ENCODE results near the gene GALNT2.

GALNT2 gene

DNA sequence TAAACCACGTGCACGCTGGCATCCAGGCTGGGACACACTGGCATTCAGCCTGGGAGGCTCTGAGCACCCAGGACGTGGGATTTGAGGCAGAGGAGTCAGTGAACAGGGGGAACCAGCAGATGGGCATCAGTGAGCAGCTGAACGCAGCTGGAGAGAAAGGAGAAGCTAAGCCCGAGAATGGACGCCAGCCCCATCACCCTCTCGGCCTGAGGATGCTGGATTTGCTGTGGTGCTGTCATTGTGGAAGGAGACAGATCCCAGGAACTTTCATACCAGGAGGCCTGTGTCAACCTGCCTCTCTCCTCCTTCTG lies 226.3 kb downstream of the GALNT2 start:
- H3K4me2 ChIP-seq (ENCODE audit: low read depth, low read length, poor library complexity, severe bottlenecking): no peak overlapping the region
- no peaks in the 10 kb centered on the region for H3K79me2 ChIP-seq (ENCODE audit: insufficient read depth, low read length)
- H3K9me3 ChIP-seq (ENCODE audit: insufficient read depth, low read length): no peaks in the 10 kb centered on the region
- H3K4me3 ChIP-seq (ENCODE audit: insufficient read depth, low read length, poor library complexity, severe bottlenecking): no peak overlapping the region
- no peaks in the 10 kb centered on the region for H3F3A ChIP-seq (ENCODE audit: insufficient read depth)
- H3K27me3 ChIP-seq (ENCODE audit: low read length): no peaks in the 10 kb centered on the region
- TF ChIP-seq, protein P1, sequence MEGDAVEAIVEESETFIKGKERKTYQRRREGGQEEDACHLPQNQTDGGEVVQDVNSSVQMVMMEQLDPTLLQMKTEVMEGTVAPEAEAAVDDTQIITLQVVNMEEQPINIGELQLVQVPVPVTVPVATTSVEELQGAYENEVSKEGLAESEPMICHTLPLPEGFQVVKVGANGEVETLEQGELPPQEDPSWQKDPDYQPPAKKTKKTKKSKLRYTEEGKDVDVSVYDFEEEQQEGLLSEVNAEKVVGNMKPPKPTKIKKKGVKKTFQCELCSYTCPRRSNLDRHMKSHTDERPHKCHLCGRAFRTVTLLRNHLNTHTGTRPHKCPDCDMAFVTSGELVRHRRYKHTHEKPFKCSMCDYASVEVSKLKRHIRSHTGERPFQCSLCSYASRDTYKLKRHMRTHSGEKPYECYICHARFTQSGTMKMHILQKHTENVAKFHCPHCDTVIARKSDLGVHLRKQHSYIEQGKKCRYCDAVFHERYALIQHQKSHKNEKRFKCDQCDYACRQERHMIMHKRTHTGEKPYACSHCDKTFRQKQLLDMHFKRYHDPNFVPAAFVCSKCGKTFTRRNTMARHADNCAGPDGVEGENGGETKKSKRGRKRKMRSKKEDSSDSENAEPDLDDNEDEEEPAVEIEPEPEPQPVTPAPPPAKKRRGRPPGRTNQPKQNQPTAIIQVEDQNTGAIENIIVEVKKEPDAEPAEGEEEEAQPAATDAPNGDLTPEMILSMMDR (IDR thresholded peaks at IDR 0.05; ENCODE audit: insufficient read depth, low read length, poor library complexity, severe bottlenecking): no peak
- no peak for TF ChIP-seq EZH2phosphoT487 (conservative IDR thresholded peaks at IDR 0.05; ENCODE audit: low read length)
- no peak overlapping the region for H2AFZ ChIP-seq (ENCODE audit: low read depth, low read length, severe bottlenecking)
- H3K36me3 ChIP-seq (ENCODE audit: low read length): no peaks in the 10 kb centered on the region
- H3K27ac ChIP-seq (ENCODE audit: low read depth, low read length): no peak overlapping the region
- no peaks in the 10 kb centered on the region for H3K9me2 ChIP-seq (replicated peaks; ENCODE audit: insufficient read depth, low read length)
- no peaks in the 10 kb centered on the region for H4K20me1 ChIP-seq (ENCODE audit: low read depth, low read length)
- H3K9ac ChIP-seq (ENCODE audit: low read length): no peak overlapping the region

DNA sequence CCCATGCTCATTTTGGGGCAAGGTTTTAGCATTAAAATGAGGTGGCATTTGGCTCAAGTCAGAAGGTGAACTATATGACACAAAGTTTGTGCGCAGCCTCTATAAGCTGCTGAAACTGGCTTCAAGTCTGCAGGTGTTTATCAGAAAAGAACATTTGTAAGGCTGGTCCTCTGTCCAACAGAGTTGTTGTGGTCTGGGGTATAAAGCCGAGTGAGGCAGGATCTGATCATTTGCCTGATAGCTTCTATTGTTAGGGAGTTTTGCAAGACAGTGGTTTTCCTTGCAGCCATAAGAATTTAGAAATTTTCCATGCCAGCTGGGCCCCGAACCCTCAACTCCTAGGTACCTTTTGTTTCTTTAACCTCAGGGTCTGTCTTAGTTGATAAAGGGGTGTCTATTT lies 228.3 kb downstream of the GALNT2 start:
- H3K79me2 ChIP-seq (ENCODE audit: insufficient read depth, low read length): no peaks in the 10 kb centered on the region
- no peak overlapping the region for H2AFZ ChIP-seq (ENCODE audit: low read depth, low read length, severe bottlenecking)
- no peaks in the 10 kb centered on the region for H3K27me3 ChIP-seq (ENCODE audit: low read length)
- H3K9me2 ChIP-seq (replicated peaks; ENCODE audit: insufficient read depth, low read length): no peaks in the 10 kb centered on the region
- H4K20me1 ChIP-seq (ENCODE audit: low read depth, low read length): no peaks in the 10 kb centered on the region
- no peaks in the 10 kb centered on the region for H3K36me3 ChIP-seq (ENCODE audit: low read length)
- H3K9ac ChIP-seq (ENCODE audit: low read length): no peak overlapping the region
- H3K27ac ChIP-seq (ENCODE audit: low read depth, low read length): no peak overlapping the region
- H3K9me3 ChIP-seq (ENCODE audit: insufficient read depth, low read length): no peaks in the 10 kb centered on the region
- no peaks in the 10 kb centered on the region for H3F3A ChIP-seq (ENCODE audit: insufficient read depth)
- H3K4me2 ChIP-seq (ENCODE audit: low read depth, low read length, poor library complexity, severe bottlenecking): no peak overlapping the region
- no peak for TF ChIP-seq EZH2phosphoT487 (conservative IDR thresholded peaks at IDR 0.05; ENCODE audit: low read length)
- TF ChIP-seq, protein P1 (IDR thresholded peaks at IDR 0.05; ENCODE audit: insufficient read depth, low read length, poor library complexity, severe bottlenecking): no peak
- H3K4me3 ChIP-seq (ENCODE audit: insufficient read depth, low read length, poor library complexity, severe bottlenecking): no peak overlapping the region

DNA sequence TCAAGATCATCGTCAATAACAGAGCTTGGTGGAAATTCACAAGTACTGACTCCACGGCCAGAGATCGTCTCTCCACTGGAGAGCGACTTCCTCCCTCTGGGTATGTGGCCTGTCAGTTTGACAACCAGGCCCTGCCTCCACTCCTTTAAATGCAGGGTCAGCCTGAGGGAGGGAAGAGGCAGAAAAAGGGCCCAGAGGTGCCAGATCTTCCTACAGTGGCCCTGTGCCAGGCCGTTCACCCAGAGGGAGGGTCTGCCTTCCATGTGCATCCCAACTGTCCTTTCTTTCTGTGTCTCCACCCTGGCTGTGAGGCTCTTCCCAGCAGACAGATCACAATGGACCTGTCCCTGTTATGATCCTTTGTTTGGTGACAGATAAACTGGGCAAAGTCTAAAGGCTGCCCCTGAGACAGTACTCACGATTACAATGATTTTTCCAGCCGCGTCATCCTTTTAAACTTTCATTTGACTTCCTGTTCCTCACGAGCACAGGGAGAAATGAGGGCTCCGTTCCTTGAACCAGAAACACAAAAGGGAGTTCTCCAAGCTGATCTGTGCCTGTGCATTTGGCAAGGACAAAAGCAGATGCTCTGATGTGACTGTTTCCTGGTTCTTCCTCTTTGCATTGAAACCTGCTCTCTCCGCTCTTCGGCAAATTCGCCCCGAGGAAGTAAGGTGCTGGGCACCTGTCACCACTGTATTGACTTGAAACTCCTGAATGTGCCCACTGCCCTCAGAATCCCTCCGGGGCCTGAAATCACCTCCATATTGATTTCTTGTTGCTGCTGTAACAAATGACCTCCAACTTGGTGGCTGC lies 232.4 kb downstream of the GALNT2 start:
- Histone ChIP-seq H3K27ac (ENCODE audit: low read depth, low read length) (no peak overlapping the region), H3K4me2 (ENCODE audit: low read depth, low read length, poor library complexity, severe bottlenecking) (no peak overlapping the region), H3K36me3 (ENCODE audit: low read length) (no peaks in the 10 kb centered on the region), H3F3A (ENCODE audit: insufficient read depth) (no peaks in the 10 kb centered on the region), H3K9ac (ENCODE audit: low read length) (no peak overlapping the region), H3K4me3 (ENCODE audit: insufficient read depth, low read length, poor library complexity, severe bottlenecking) (no peak overlapping the region), H2AFZ (ENCODE audit: low read depth, low read length, severe bottlenecking) (no peak overlapping the region), H3K9me2 (replicated peaks; ENCODE audit: insufficient read depth, low read length) (no peaks in the 10 kb centered on the region), H3K9me3 (ENCODE audit: insufficient read depth, low read length) (no peaks in the 10 kb centered on the region), H3K27me3 (ENCODE audit: low read length) (no peaks in the 10 kb centered on the region), H3K79me2 (ENCODE audit: insufficient read depth, low read length) (no peaks in the 10 kb centered on the region), H4K20me1 (ENCODE audit: low read depth, low read length) (no peaks in the 10 kb centered on the region)
- TF ChIP-seq, protein P1 (IDR thresholded peaks at IDR 0.05; ENCODE audit: insufficient read depth, low read length, poor library complexity, severe bottlenecking): no peak
- no peak for TF ChIP-seq EZH2phosphoT487 (conservative IDR thresholded peaks at IDR 0.05; ENCODE audit: low read length)
